Small intestine (tissue), 7 donors: ENCODE results near the gene RAB37. TPM values are rescaled to one million over a fixed set of nuclear protein-coding genes. Genes with fewer than 3 reads are reported as not detected.

ENCODE experiments used
- DNase-seq, 2 donors: peaks; one replicate each; pipeline versions ENCODE4 v3.0.0 to v3.0.0-alpha.2; 2013
- FAIRE-seq: peaks from 2 replicates; lab custom pipeline; 2012; peaks lifted over from hg19 to GRCh38; lab: Jason Lieb, UNC
- H3K27ac ChIP-seq, 3 donors: one replicate each; pipeline ENCODE4 v1.5.1; 2013; ENCODE audit warnings: low read length in 2 of 3, mild to moderate bottlenecking in 2 of 3, control low read depth in 1 of 3, inconsistent platforms in 1 of 3, low read depth in 1 of 3, moderate library complexity in 1 of 3
- H3K27me3 ChIP-seq, 3 donors: one replicate each; pipeline ENCODE4 v1.6.1; 2013; ENCODE audit warnings: low read length in 3 of 3, inconsistent platforms in 1 of 3; ENCODE audit not compliant: control insufficient read depth in 3 of 3, insufficient read depth in 3 of 3
- H3K36me3 ChIP-seq, 3 donors: one replicate each; pipeline ENCODE4 v1.6.1; 2013; ENCODE audit warnings: low read length in 3 of 3, inconsistent platforms in 1 of 3, low read depth in 1 of 3, mild to moderate bottlenecking in 1 of 3, moderate library complexity in 1 of 3; ENCODE audit not compliant: control insufficient read depth in 3 of 3, insufficient read depth in 2 of 3
- H3K4me1 ChIP-seq, 3 donors: one replicate each; pipeline ENCODE4 v1.6.1; 2013; ENCODE audit warnings: low read length in 2 of 3, inconsistent platforms in 1 of 3, low read depth in 1 of 3, mild to moderate bottlenecking in 1 of 3, moderate library complexity in 1 of 3; ENCODE audit not compliant: control insufficient read depth in 3 of 3, insufficient read depth in 2 of 3
- H3K4me3 ChIP-seq, 3 donors: one replicate each; pipeline ENCODE4 v1.5.1; 2013; ENCODE audit warnings: low read length in 3 of 3, control low read depth in 1 of 3, inconsistent platforms in 1 of 3, low read depth in 1 of 3, mild to moderate bottlenecking in 1 of 3, moderate library complexity in 1 of 3
- H3K9me3 ChIP-seq, 2 donors: one replicate each; pipeline ENCODE4 v1.6.1; 2013; ENCODE audit warnings: low read depth in 1 of 2, low read length in 1 of 2; ENCODE audit not compliant: control insufficient read depth in 2 of 2, insufficient read depth in 1 of 2
- WGBS, 3 donors: extraction: QIAGEN DNeasy Blood & Tissue Kit; methylation state at CpG; one replicate each; pipeline ENCODE4 v1.1.7; 2013; 5-methylcytosine and 5-hydroxymethylcytosine counted together
- polyA plus RNA-seq, 4 donors: library from polyadenylated mRNA; stranded (reverse) in 3 of 4; unstranded in 1 of 4; fragments of 200-250 nt in 3 of 4; fragments of 120-200 nt in 1 of 4; gene quantifications; one replicate each; pipeline versions ENCODE4 v1.2.1 to v1.2.3, GENCODE V29; 2013
- donor health status: healthy with polysubstance abuse.
- donor health status: control.
- donor health status: control.
- donor health status: Bipolar disorder and iron deficiency.
- donor health status: healthy.

RAB37 gene
- polyA plus RNA-seq, 4 donors, result 1.8 to 18.7 (median 4.1) TPM

DNA sequence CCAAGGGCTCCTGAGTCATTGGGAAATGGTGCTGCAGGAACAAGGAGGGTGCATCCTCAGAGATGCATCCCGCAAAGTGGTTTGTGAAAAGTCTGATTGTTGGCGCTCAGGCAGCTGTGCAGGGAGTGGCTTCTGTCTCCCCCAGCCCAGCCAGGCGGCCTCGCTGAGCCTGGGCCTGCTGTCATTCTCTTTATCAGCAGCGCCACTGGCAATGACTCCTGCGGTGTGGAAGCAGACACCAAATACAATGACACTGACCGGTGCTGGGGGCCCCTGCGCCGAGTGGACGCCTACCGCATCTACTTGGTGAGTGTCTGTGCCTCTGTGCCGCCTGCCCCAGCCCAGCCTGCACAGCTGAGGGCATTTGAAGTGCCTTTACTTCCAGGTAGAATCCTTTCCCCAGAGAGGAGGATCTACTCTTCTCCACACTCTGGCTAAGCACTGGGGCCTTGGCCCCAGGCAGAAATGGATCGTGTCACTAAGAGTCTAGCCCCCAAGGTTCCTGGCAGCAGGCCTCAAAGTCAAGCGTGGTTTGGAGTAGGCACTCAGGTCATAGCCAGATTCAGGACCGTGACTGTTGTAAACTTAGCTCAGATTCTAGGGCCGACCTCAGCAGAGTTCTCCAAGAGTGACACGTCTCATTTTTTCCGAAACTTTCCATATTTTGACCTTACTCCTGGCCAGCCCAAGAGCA lies 58.4 kb downstream of the RAB37 start:
- WGBS, 3 donors, result 91 to 95% (median 94%) methylated on average over 17 to 18 of the region's 18 CpGs

GRCh38 chr17:74796211-74796610 lies 59.2 kb downstream of the RAB37 start:
- Histone ChIP-seq H3K27ac (no peak overlapping the region), H3K4me1 (no peaks in the 10 kb centered on the region), H3K27me3 (no peaks in the 10 kb centered on the region), H3K36me3 (peaks cover 0 to 84% (median 9%) of the 10 kb centered on the region in 3 donors), H3K9me3 (no peaks in the 10 kb centered on the region), H3K4me3 (no peak overlapping the region)
- FAIRE-seq, result no peak
- DNase-seq, result no peak
- WGBS, 3 donors, result 92 to 97% (median 95%) methylated on average over 4 of the region's 4 CpGs

More for the DNA sequence above, 58.4 kb downstream of the RAB37 start:
- Histone ChIP-seq H3K4me1 (no peaks in the 10 kb centered on the region), H3K36me3 (peaks cover 0 to 83% (median 9%) of the 10 kb centered on the region in 3 donors), H3K4me3 (no peak overlapping the region), H3K27ac (no peak overlapping the region), H3K9me3 (no peaks in the 10 kb centered on the region), H3K27me3 (no peaks in the 10 kb centered on the region)
- FAIRE-seq (no peak), DNase-seq (no peak)

DNA sequence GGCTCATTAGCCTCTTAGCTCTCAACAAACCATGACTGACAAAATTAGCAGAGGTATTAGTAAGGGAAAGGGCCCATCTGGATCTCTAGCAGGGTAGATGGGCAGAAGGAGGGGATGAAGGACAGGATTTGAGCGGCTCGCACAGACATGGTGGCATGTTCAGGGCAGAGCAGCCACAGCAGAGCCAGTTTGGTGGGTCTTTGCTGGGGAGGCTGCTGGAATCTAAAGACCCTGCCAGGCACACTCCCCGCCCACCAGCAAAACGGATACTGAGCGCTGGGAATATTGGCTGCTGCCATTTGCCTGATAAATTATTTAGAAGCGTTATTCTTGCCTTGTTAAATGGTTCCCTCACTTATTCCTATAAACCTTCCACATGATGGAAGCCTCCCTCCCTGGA lies 59.8 kb downstream of the RAB37 start:
- Histone ChIP-seq H3K27ac (no peak overlapping the region), H3K4me3 (no peak overlapping the region), H3K36me3 (peaks cover 0 to 89% (median 9%) of the 10 kb centered on the region in 3 donors), H3K4me1 (no peaks in the 10 kb centered on the region), H3K27me3 (no peaks in the 10 kb centered on the region), H3K9me3 (no peaks in the 10 kb centered on the region)
- FAIRE-seq, result no peak
- no peak for DNase-seq
- 93 to 96% (median 95%) methylated on average over 6 of the region's 6 CpGs for WGBS, 3 donors

Other genes with a start within 250 kb of the RAB37 start
- gene CD300LB, start 205.8 kb upstream of the RAB37 start, polyA plus RNA-seq, result under 1 TPM in 3 of 4 donors, not detected in 1; 0.13 to 0.27 (median 0.25) TPM
- 1 to 10 TPM in 2 of 4 donors, under 1 TPM in 1, not detected in 1; 0.81 to 1.1 (median 1.1) TPM for gene CD300C, start 191.1 kb upstream of the RAB37 start, polyA plus RNA-seq
- gene CD300H, start 169.7 kb upstream of the RAB37 start, polyA plus RNA-seq, result under 1 TPM in 1 of 4 donors, not detected in 3; 0.13 TPM
- not detected for gene CD300LD, start 145.0 kb upstream of the RAB37 start, polyA plus RNA-seq
- gene CD300E, start 113.5 kb upstream of the RAB37 start, polyA plus RNA-seq, result under 1 TPM in 3 of 4 donors, not detected in 1; 0.04 to 0.33 (median 0.22) TPM
- gene CD300LF, start 24.3 kb upstream of the RAB37 start, polyA plus RNA-seq, result 1 to 10 TPM; 1.6 to 5.7 (median 2.4) TPM
- gene NHERF1, start 11.4 kb downstream of the RAB37 start, polyA plus RNA-seq, result 100 to 1,000 TPM; 231 to 592 (median 518) TPM
- gene NAT9, start 39.1 kb downstream of the RAB37 start, polyA plus RNA-seq, result 10 to 100 TPM; 12.4 to 28.3 (median 22.2) TPM
- gene GRIN2C, start 122.6 kb downstream of the RAB37 start, polyA plus RNA-seq, result under 1 TPM in 2 of 4 donors, not detected in 2; 0.28 to 0.37 TPM
- 10 to 100 TPM in 3 of 4 donors, 1 to 10 TPM in 1; 9.2 to 16.6 (median 12.5) TPM for gene FDXR, start 135.7 kb downstream of the RAB37 start, polyA plus RNA-seq
- gene FADS6, start 156.4 kb downstream of the RAB37 start, polyA plus RNA-seq, result 10 to 100 TPM in 3 of 4 donors, 1 to 10 TPM in 1; 2.5 to 27.3 (median 25.7) TPM
- 1 to 10 TPM in 1 of 4 donors, under 1 TPM in 3; 0.07 to 3.1 (median 0.63) TPM for gene USH1G, start 186.0 kb downstream of the RAB37 start, polyA plus RNA-seq
- gene OTOP2, start 187.0 kb downstream of the RAB37 start, polyA plus RNA-seq, result 1 to 10 TPM in 1 of 4 donors, under 1 TPM in 3; 0.22 to 5.9 (median 0.46) TPM
- 10 to 100 TPM in 2 of 4 donors, 1 to 10 TPM in 2; 3.1 to 35.7 (median 19.1) TPM for gene OTOP3, start 198.6 kb downstream of the RAB37 start, polyA plus RNA-seq
- 10 to 100 TPM; 37.0 to 60.4 (median 40.6) TPM for gene HID1, start 235.5 kb downstream of the RAB37 start, polyA plus RNA-seq